GM12878 (cell line): ENCODE measurements around the gene ART1. TPM values are rescaled to one million over a fixed set of nuclear protein-coding genes. Genes with fewer than 3 reads are reported as not detected.

Source experiments
- ATAC-seq: fragments of 200-7000 bp; cut with Tn5 transposase; 3 replicates; pipeline ENCODE4 v1.9.1; 2020; ENCODE audit warnings: mild to moderate bottlenecking, moderate library complexity
- BruUV-seq: library from RNA; stranded (reverse); fragments of 400-500 nt; replicated peaks from 2 replicates; lab custom pipeline; 2021; lab: Mats Ljungman, UMichigan
- CTCF ChIA-PET: fragments of 300-600 bp; sonication (Branson Sonifier 250); formaldehyde crosslinking; extraction: SDS; loops from one replicate; lab custom pipeline; 2021; ENCODE audit warnings: inconsistent platforms; lab: Yijun Ruan, JAX
- POLR2A ChIA-PET: fragments of 350-600 bp; formaldehyde crosslinking; extraction: SDS; loops from one replicate; lab custom pipeline; 2021; ENCODE audit warnings: inconsistent platforms; lab: Charles Lee
- RAD21 ChIA-PET: fragments of 300-600 bp; sonication (Branson Sonifier 250); formaldehyde crosslinking; loops from one replicate; lab custom pipeline; 2023; ENCODE audit warnings: antibody characterized with exemption; ENCODE audit not compliant: unreplicated experiment; lab: Charles Lee
- SMC1A ChIA-PET: fragments of 300-600 bp; sonication (Branson Sonifier 250); formaldehyde crosslinking; loops from one replicate; lab custom pipeline; 2023; ENCODE audit not compliant: unreplicated experiment, uncharacterized antibody; lab: Charles Lee
- DNase-seq: peaks from one replicate; pipeline ENCODE4 v3.0.0-alpha.2; 2011; ENCODE audit warnings: low read depth, low spot score
- FAIRE-seq: peaks from 3 replicates; lab custom pipeline; 2011; peaks lifted over from hg19 to GRCh38; lab: Jason Lieb, UNC
- H2AFZ ChIP-seq: 2 replicates; pipeline ENCODE4 v1.6.0; 2011; ENCODE audit warnings: low read depth, low read length, control low read depth; ENCODE audit not compliant: control insufficient read depth
- H3K27ac ChIP-seq: 2 replicates; pipeline ENCODE4 v1.5.1; 2011; ENCODE audit warnings: control low read depth; ENCODE audit not compliant: control insufficient read depth, insufficient read depth
- H3K27me3 ChIP-seq, 2 experiments: replicated peaks in 1 of 2; 2 replicates each; pipeline versions ENCODE4 v1.6.0 to v1.6.1; 2011; ENCODE audit warnings: low read length in 1 of 2; ENCODE audit not compliant: control insufficient read depth in 2 of 2, insufficient read depth in 2 of 2
- H3K36me3 ChIP-seq, 2 experiments: 2 replicates each; pipeline ENCODE4 v1.5.1; 2011; ENCODE audit warnings: low read length in 1 of 2; ENCODE audit not compliant: control insufficient read depth in 2 of 2, insufficient read depth in 2 of 2
- H3K4me1 ChIP-seq: 2 replicates; pipeline ENCODE4 v1.6.1; 2011; ENCODE audit warnings: mild to moderate bottlenecking, low read length, moderate library complexity, mixed read lengths; ENCODE audit not compliant: control insufficient read depth, insufficient read depth
- H3K4me2 ChIP-seq: 2 replicates; pipeline ENCODE4 v1.6.0; 2011; ENCODE audit warnings: control low read depth; ENCODE audit not compliant: control insufficient read depth, insufficient read depth
- H3K4me3 ChIP-seq: fragments of 200-600 bp; sonication (generic); 2 replicates; pipeline ENCODE4 v1.5.1; 2016
- H3K79me2 ChIP-seq: 2 replicates; pipeline ENCODE4 v1.6.0; 2011; ENCODE audit warnings: low read length; ENCODE audit not compliant: control insufficient read depth, insufficient read depth
- H3K9ac ChIP-seq: 2 replicates; pipeline ENCODE4 v1.8.0; 2011; ENCODE audit warnings: low read length, control low read depth, mixed read lengths; ENCODE audit not compliant: control insufficient read depth, insufficient read depth
- H3K9me3 ChIP-seq: replicated peaks from 3 replicates; pipeline ENCODE4 v1.5.1; 2011; ENCODE audit warnings: mild to moderate bottlenecking, low read length; ENCODE audit not compliant: control insufficient read depth, insufficient read depth
- H4K20me1 ChIP-seq: 2 replicates; pipeline ENCODE4 v1.6.0; 2011; ENCODE audit not compliant: control insufficient read depth, insufficient read depth
- ASH2L ChIP-seq: fragments of 300-600, 200-600 bp; sonication (generic); IDR thresholded peaks from 2 replicates; pipeline ENCODE4 v1.6.1; 2017; ENCODE audit warnings: low read depth, mild to moderate bottlenecking, borderline replicate concordance
- HDGF ChIP-seq: fragments of 450-650 bp; IDR thresholded peaks from 2 replicates; pipeline ENCODE4 v1.6.1; 2016; ENCODE audit warnings: antibody characterized with exemption
- JUNB ChIP-seq: IDR thresholded peaks from 2 replicates; pipeline ENCODE4 v1.6.1; 2016; ENCODE audit warnings: antibody characterized with exemption, mild to moderate bottlenecking
- MTA2 ChIP-seq: fragments of 450-650 bp; IDR thresholded peaks from 2 replicates; pipeline ENCODE4 v1.6.1; 2016; ENCODE audit warnings: low read depth, mild to moderate bottlenecking, moderate library complexity
- RAD21 ChIP-seq: IDR thresholded peaks from 2 replicates; pipeline ENCODE4 v1.6.1; 2011; ENCODE audit warnings: mild to moderate bottlenecking, low read depth, low read length, moderate library complexity; ENCODE audit not compliant: insufficient read depth
- TCF3 ChIP-seq: IDR thresholded peaks from 2 replicates; pipeline ENCODE4 v1.6.1; 2012; ENCODE audit warnings: low read depth, mild to moderate bottlenecking, low read length, borderline replicate concordance; ENCODE audit not compliant: insufficient read depth
- WGBS: methylation state at CpG from one replicate; pipeline ENCODE4 v1.1.6; 2016; ENCODE audit warnings: low lambda C conversion rate; ENCODE audit not compliant: insufficient replicate concordance, insufficient coverage; ENCODE audit errors: missing lambda C conversion rate; 5-methylcytosine and 5-hydroxymethylcytosine counted together
- in situ Hi-C: fragments of 300-500 bp; cut with MboI; formaldehyde crosslinking; loops from 9 replicates; pipeline ENCODE4 v1.14.3; 2018; ENCODE audit warnings: mixed read lengths
- intact Hi-C: fragments of 100-400 bp; cut with micrococcal nuclease; formaldehyde crosslinking; loops from one replicate; pipeline ENCODE4 v1.14.2; 2022; ENCODE audit not compliant: unreplicated experiment
- polyA plus RNA-seq, 11 experiments: library from polyadenylated mRNA; depleted of rRNA in 4 of 11; unstranded in 6 of 11; stranded (reverse) in 5 of 11; fragments of >200 nt; fragmentation: Nextera tagmentation in 4 of 11; fragmentation: Illumina TruSeq in 1 of 11; extraction: Ambion mirVana in 4 of 11; extraction: Trizol in 1 of 11; gene quantifications; 1 replicate in 1 of 11; 2 replicates in 10 of 11; pipeline versions ENCODE4 v1.2.1 to v1.2.3, GENCODE V29; 2011 to 2016; ENCODE audit warnings: inconsistent platforms in 2 of 11, missing spikeins in 2 of 11, low read depth in 1 of 11
- total RNA-seq, 4 experiments: library from RNA; depleted of rRNA in 3 of 4; stranded (reverse); fragments of >200 nt in 3 of 4; fragmentation: Illumina TruSeq in 1 of 4; extraction: Trizol in 1 of 4; gene quantifications; 2 replicates each; pipeline versions ENCODE4 v1.2.1 to v1.2.3, GENCODE V29; 2013 to 2021
- TF ChIP-seq, protein P1 (sequence below): IDR thresholded peaks from 2 replicates; pipeline ENCODE4 v1.6.1; 2012; ENCODE audit warnings: low read depth, low read length, improper control_type of control experiment
- TF ChIP-seq, protein P2 (sequence below): fragments of 450-650 bp; formaldehyde crosslinking; IDR thresholded peaks from 2 replicates; pipeline ENCODE4 v1.5.0; 2022; ENCODE audit warnings: mild to moderate bottlenecking, missing genetic modification characterization
- TF ChIP-seq, protein P3 (sequence below): fragments of 450-650 bp; IDR thresholded peaks from 2 replicates; pipeline ENCODE4 v1.6.1; 2016; ENCODE audit warnings: mild to moderate bottlenecking
- TF ChIP-seq, protein P4 (sequence below): IDR thresholded peaks from 2 replicates; pipeline ENCODE4 v1.6.1; 2011; ENCODE audit warnings: borderline replicate concordance, low read depth, mild to moderate bottlenecking, moderate library complexity, mixed read lengths, low read length; ENCODE audit not compliant: insufficient read depth; ENCODE audit errors: extremely low read length

The ART1 gene
- total and polyA plus RNA-seq, 10 of the 15 experiments (the other 5 are each of a cell fraction or from before 2014, with no cell fraction given), result not detected

DNA sequence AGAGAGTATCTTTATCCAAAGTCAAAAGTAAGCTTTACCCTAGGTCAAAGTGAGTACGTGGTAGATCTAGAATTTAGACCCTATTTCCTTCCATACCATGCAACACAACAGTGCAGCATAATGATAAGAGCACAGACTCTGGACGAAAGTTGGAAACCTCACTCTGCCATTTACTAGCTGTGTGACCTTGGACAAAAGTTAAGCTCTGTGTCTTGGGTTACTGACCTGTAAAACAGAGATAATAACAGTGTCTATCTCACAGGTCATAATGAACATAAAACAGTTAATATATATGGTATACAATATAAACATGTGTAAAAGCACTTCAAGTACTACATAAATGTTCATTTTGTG, 39.9 kb downstream of the ART1 start:
- intact Hi-C loops (no loop called here), in situ Hi-C loops (no loop called here)
- ChIA-PET POLR2A (interaction anchor here (0.6 kb wide), 1 partner anchor 84 kb away, joined by 3 read pairs; no protein-coding TSS in a partner anchor), RAD21 (no interaction called here), CTCF (interaction anchor here (1.3 kb wide), 1 partner anchor 124 kb away, joined by 3 read pairs; the partner anchor contains the start of gene PGAP2), SMC1A (no interaction called here)
- no peak overlapping the region for H3K4me2 ChIP-seq
- no peak overlapping the region for H3K27ac ChIP-seq
- WGBS, result 98% methylated on average over 2 of the region's 2 CpGs
- DNase-seq (no peak), FAIRE-seq (no peak), ATAC-seq (no peak)
- no peaks in the 10 kb centered on the region for H3K9me3 ChIP-seq
- no peak overlapping the region for H2AFZ ChIP-seq
- H3K4me3 ChIP-seq, result no peak overlapping the region
- H3K79me2 ChIP-seq, result no peaks in the 10 kb centered on the region
- no TSS peak for BruUV-seq
- H3K9ac ChIP-seq, result no peak overlapping the region
- TF ChIP-seq ASH2L (no peak), RAD21 (no peak), TCF3 (no peak), MTA2 (no peak), HDGF (no peak), JUNB (no peak)
- TF ChIP-seq, protein P1, sequence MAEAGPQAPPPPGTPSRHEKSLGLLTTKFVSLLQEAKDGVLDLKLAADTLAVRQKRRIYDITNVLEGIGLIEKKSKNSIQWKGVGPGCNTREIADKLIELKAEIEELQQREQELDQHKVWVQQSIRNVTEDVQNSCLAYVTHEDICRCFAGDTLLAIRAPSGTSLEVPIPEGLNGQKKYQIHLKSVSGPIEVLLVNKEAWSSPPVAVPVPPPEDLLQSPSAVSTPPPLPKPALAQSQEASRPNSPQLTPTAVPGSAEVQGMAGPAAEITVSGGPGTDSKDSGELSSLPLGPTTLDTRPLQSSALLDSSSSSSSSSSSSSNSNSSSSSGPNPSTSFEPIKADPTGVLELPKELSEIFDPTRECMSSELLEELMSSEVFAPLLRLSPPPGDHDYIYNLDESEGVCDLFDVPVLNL, result no peak
- TF ChIP-seq, protein P2, sequence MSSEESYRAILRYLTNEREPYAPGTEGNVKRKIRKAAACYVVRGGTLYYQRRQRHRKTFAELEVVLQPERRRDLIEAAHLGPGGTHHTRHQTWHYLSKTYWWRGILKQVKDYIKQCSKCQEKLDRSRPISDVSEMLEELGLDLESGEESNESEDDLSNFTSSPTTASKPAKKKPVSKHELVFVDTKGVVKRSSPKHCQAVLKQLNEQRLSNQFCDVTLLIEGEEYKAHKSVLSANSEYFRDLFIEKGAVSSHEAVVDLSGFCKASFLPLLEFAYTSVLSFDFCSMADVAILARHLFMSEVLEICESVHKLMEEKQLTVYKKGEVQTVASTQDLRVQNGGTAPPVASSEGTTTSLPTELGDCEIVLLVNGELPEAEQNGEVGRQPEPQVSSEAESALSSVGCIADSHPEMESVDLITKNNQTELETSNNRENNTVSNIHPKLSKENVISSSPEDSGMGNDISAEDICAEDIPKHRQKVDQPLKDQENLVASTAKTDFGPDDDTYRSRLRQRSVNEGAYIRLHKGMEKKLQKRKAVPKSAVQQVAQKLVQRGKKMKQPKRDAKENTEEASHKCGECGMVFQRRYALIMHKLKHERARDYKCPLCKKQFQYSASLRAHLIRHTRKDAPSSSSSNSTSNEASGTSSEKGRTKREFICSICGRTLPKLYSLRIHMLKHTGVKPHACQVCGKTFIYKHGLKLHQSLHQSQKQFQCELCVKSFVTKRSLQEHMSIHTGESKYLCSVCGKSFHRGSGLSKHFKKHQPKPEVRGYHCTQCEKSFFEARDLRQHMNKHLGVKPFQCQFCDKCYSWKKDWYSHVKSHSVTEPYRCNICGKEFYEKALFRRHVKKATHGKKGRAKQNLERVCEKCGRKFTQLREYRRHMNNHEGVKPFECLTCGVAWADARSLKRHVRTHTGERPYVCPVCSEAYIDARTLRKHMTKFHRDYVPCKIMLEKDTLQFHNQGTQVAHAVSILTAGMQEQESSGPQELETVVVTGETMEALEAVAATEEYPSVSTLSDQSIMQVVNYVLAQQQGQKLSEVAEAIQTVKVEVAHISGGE (CRISPR knock-in tag), result no peak
- TF ChIP-seq, protein P3, sequence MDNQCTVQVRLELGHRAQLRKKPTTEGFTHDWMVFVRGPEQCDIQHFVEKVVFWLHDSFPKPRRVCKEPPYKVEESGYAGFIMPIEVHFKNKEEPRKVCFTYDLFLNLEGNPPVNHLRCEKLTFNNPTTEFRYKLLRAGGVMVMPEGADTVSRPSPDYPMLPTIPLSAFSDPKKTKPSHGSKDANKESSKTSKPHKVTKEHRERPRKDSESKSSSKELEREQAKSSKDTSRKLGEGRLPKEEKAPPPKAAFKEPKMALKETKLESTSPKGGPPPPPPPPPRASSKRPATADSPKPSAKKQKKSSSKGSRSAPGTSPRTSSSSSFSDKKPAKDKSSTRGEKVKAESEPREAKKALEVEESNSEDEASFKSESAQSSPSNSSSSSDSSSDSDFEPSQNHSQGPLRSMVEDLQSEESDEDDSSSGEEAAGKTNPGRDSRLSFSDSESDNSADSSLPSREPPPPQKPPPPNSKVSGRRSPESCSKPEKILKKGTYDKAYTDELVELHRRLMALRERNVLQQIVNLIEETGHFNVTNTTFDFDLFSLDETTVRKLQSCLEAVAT, result no peak
- TF ChIP-seq, protein P4, sequence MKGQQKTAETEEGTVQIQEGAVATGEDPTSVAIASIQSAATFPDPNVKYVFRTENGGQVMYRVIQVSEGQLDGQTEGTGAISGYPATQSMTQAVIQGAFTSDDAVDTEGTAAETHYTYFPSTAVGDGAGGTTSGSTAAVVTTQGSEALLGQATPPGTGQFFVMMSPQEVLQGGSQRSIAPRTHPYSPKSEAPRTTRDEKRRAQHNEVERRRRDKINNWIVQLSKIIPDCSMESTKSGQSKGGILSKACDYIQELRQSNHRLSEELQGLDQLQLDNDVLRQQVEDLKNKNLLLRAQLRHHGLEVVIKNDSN, result no peak
- H4K20me1 ChIP-seq, result no peaks in the 10 kb centered on the region
- H3K27me3 ChIP-seq, result no peaks in the 10 kb centered on the region
- peaks cover 12 to 52% of the 10 kb centered on the region in 2 experiments for H3K36me3 ChIP-seq
- H3K4me1 ChIP-seq, result no peaks in the 10 kb centered on the region
